ENCODE results near the gene ABHD12B. TPM values are rescaled to one million over a fixed set of nuclear protein-coding genes. Genes with fewer than 3 reads are reported as not detected.

The ABHD12B gene
- total RNA-seq, 1 donor from 2014 or later, result not detected

GRCh38 chr14:50864237-50864636 lies 7.6 kb upstream of the ABHD12B start:
- Histone ChIP-seq H3K36me3 (no peaks in the 10 kb centered on the region), H3K9me3 (replicated peaks) (no peaks in the 10 kb centered on the region), H3K4me3 (no peak overlapping the region), H3K27ac (replicated peaks) (no peak overlapping the region), H3K4me1 (peaks cover 10% of the 10 kb centered on the region), H3K27me3 (ENCODE audit: low read depth) (no peaks in the 10 kb centered on the region)
- no peak for DNase-seq
- no peak for TF ChIP-seq CTCF (IDR thresholded peaks at IDR 0.05; ENCODE audit: borderline replicate concordance)
- intact Hi-C loops (cut with micrococcal nuclease), result no loop called here

GRCh38 chr14:50864946-50865345 lies 6.9 kb upstream of the ABHD12B start:
- intact Hi-C loops (cut with micrococcal nuclease), result no loop called here
- no peak for TF ChIP-seq CTCF (IDR thresholded peaks at IDR 0.05; ENCODE audit: borderline replicate concordance)
- DNase-seq, result no peak
- no peaks in the 10 kb centered on the region for H3K9me3 ChIP-seq (replicated peaks)
- H3K4me1 ChIP-seq, result peaks cover 5% of the 10 kb centered on the region
- H3K4me3 ChIP-seq, result no peak overlapping the region
- no peaks in the 10 kb centered on the region for H3K36me3 ChIP-seq
- H3K27me3 ChIP-seq (ENCODE audit: low read depth), result peaks cover 5% of the 10 kb centered on the region
- H3K27ac ChIP-seq (replicated peaks), result no peak overlapping the region

- H3K4me3 ChIP-seq, result no peak overlapping the region
- no peak for DNase-seq
- intact Hi-C loops (cut with micrococcal nuclease), result no loop called here
- no peak overlapping the region for H3K27ac ChIP-seq (replicated peaks)
- TF ChIP-seq CTCF (IDR thresholded peaks at IDR 0.05; ENCODE audit: borderline replicate concordance), result no peak
- no peaks in the 10 kb centered on the region for H3K9me3 ChIP-seq (replicated peaks)
- H3K27me3 ChIP-seq (ENCODE audit: low read depth), result peaks cover 11% of the 10 kb centered on the region
- H3K4me1 ChIP-seq, result no peaks in the 10 kb centered on the region
- H3K36me3 ChIP-seq, result no peaks in the 10 kb centered on the region
Measured at GRCh38 chr14:50865391-50866076, 6.3 kb upstream of the ABHD12B start.

- DNase-seq, result no peak
- no peak overlapping the region for H3K4me3 ChIP-seq
- H3K9me3 ChIP-seq (replicated peaks), result no peaks in the 10 kb centered on the region
- no peaks in the 10 kb centered on the region for H3K36me3 ChIP-seq
- H3K27me3 ChIP-seq (ENCODE audit: low read depth), result peaks cover 66% of the 10 kb centered on the region
- intact Hi-C loops (cut with micrococcal nuclease), result no loop called here
- no peak overlapping the region for H3K27ac ChIP-seq (replicated peaks)
- TF ChIP-seq CTCF (IDR thresholded peaks at IDR 0.05; ENCODE audit: borderline replicate concordance), result no peak
- peaks cover 7% of the 10 kb centered on the region for H3K4me1 ChIP-seq
Measured at GRCh38 chr14:50871228-50871627, 625 bp upstream of the ABHD12B start.

GRCh38 chr14:50874757-50875156 lies 2.9 kb downstream of the ABHD12B start:
- H3K9me3 ChIP-seq (replicated peaks), result no peaks in the 10 kb centered on the region
- intact Hi-C loops (cut with micrococcal nuclease), result no loop called here
- no peak for DNase-seq
- no peak overlapping the region for H3K27ac ChIP-seq (replicated peaks)
- TF ChIP-seq CTCF (IDR thresholded peaks at IDR 0.05; ENCODE audit: borderline replicate concordance), result no peak
- H3K4me3 ChIP-seq, result no peak overlapping the region
- H3K36me3 ChIP-seq, result no peaks in the 10 kb centered on the region
- peaks cover 7% of the 10 kb centered on the region for H3K4me1 ChIP-seq
- peaks cover 76% of the 10 kb centered on the region for H3K27me3 ChIP-seq (ENCODE audit: low read depth)

Data from left ventricle myocardium inferior (tissue), 1 donor.